GM12875 (cell line): ENCODE data around the gene TARBP1.

Experiments
- H3K4me3 ChIP-seq: one replicate; pipeline ENCODE4 v1.5.1; 2011; ENCODE audit warnings: low read depth, low read length, control low read depth
- CTCF ChIP-seq: IDR thresholded peaks from 2 replicates; pipeline ENCODE4 v1.5.1; 2011; ENCODE audit warnings: low read depth, mild to moderate bottlenecking, control low read depth, inconsistent platforms, low read length, moderate library complexity, borderline replicate concordance; ENCODE audit not compliant: insufficient read depth

TARBP1 gene

GRCh38 chr1:234413990-234414389 lies 65.0 kb downstream of the TARBP1 start:
- TF ChIP-seq CTCF = no peak
- no peak overlapping the region for H3K4me3 ChIP-seq

GRCh38 chr1:234413485-234413884 lies 65.5 kb downstream of the TARBP1 start:
- TF ChIP-seq CTCF = no peak
- H3K4me3 ChIP-seq = no peak overlapping the region

- H3K4me3 ChIP-seq = no peak overlapping the region
- TF ChIP-seq CTCF = no peak
Measured at GRCh38 chr1:234412830-234413229, 66.1 kb downstream of the TARBP1 start.

GRCh38 chr1:234409328-234409727 lies 69.7 kb downstream of the TARBP1 start:
- TF ChIP-seq CTCF = no peak
- H3K4me3 ChIP-seq = no peak overlapping the region

- no peak for TF ChIP-seq CTCF
- no peak overlapping the region for H3K4me3 ChIP-seq
Measured at GRCh38 chr1:234408757-234409156, 70.2 kb downstream of the TARBP1 start.

- no peak overlapping the region for H3K4me3 ChIP-seq
- no peak for TF ChIP-seq CTCF
Measured at GRCh38 chr1:234406871-234407270, 72.1 kb downstream of the TARBP1 start.

GRCh38 chr1:234405676-234406075 lies 73.3 kb downstream of the TARBP1 start:
- H3K4me3 ChIP-seq = no peak overlapping the region
- no peak for TF ChIP-seq CTCF
